Vagina (tissue), 2 donors: ENCODE measurements around the gene EIF4G1.

Source experiments
- CTCF ChIP-seq, 3 experiments: fragments of 450-650 bp in 2 of 3; fragments of 200-600 bp in 1 of 3; sonication (generic) in 1 of 3; IDR thresholded peaks; one replicate each; pipeline ENCODE4 v1.5.1; 2017 to 2019; ENCODE audit warnings: antibody characterized with exemption in 3 of 3, mild to moderate bottlenecking in 2 of 3, moderate library complexity in 2 of 3
- POLR2AphosphoS5 ChIP-seq, 2 donors: sonication (generic); formaldehyde crosslinking; IDR thresholded peaks; one replicate each; pipeline ENCODE4 v1.9.0; 2017; ENCODE audit warnings: antibody characterized with exemption in 2 of 2, mild to moderate bottlenecking in 2 of 2, low read depth in 1 of 2; ENCODE audit not compliant: insufficient read depth in 1 of 2

DNA sequence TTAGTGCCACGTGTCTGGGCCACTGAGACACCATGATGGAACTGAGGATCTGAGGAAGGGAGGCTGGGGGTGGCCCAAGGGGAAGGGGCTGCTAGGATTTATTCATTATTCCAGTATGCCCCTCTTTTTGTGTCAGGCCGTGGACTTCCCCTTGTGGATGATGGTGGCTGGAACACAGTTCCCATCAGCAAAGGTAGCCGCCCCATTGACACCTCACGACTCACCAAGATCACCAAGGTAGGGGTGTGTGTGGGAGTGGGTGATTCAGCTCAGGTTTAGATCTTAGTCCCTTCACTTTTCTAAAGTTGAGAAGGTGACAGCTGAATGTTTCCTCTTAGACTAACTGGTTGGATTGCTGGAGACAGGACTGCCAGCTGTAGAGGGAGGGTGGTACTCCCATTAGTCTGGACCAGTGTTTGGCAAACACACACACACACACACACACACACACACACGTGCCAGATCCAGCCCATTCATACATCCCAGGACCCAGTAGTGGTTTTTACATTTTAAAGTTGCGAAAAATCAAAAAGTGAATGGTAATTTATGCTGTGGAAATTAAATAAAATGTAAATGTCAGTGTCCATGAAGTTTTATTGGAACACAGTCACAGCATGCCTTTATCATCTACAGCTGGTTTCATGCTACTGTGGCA lies 11.4 kb downstream of the EIF4G1 start:
- TF ChIP-seq CTCF (IDR thresholded peaks at IDR 0.05) (no peak), POLR2AphosphoS5 (IDR thresholded peaks at IDR 0.05; ENCODE audit: insufficient read depth in 1 of 2, low read depth in 1 of 2) (no peak)
